ENCODE measurements around the gene CHD5. TPM values are rescaled to one million over a fixed set of nuclear protein-coding genes. Genes with fewer than 3 reads are reported as not detected.

The CHD5 gene
- total RNA-seq, 1 donor from 2014 or later, result 0.78 TPM

DNA sequence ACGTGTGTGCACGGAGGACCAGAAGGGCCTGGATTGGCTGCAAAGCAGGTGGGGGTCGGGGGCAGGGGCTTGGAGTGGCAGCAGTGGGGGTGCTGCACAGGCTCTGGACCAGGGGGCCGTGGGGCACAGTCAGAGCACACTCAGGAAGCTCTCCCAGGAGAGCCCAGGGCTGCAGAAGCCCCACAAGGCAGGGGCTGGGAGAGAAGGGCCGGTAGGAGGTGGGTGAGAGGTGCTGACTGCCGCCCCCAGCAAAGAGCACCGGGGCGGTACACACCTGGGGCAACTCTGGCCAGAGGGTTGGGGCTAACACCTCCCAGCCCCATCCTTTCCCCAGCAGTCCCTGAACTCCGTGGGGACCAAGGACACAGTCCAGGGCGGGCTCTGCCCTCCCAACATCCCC lies 13.9 kb downstream of the CHD5 start:
- H3K4me1 Mint-ChIP-seq (ENCODE audit: low read depth), result no peaks in the 10 kb centered on the region
- no peaks in the 10 kb centered on the region for H3K9me3 Mint-ChIP-seq
- no peak overlapping the region for H3K4me3 Mint-ChIP-seq (ENCODE audit: low read depth)
- DNase-seq (ENCODE audit: low spot score), result no peak
- H3K27ac Mint-ChIP-seq, result no peak overlapping the region
- H3K36me3 Mint-ChIP-seq (ENCODE audit: low read depth), result no peaks in the 10 kb centered on the region
- H3K27me3 Mint-ChIP-seq (ENCODE audit: low read depth), result no peaks in the 10 kb centered on the region
- intact Hi-C loops (cut with micrococcal nuclease), result no loop called here

DNA sequence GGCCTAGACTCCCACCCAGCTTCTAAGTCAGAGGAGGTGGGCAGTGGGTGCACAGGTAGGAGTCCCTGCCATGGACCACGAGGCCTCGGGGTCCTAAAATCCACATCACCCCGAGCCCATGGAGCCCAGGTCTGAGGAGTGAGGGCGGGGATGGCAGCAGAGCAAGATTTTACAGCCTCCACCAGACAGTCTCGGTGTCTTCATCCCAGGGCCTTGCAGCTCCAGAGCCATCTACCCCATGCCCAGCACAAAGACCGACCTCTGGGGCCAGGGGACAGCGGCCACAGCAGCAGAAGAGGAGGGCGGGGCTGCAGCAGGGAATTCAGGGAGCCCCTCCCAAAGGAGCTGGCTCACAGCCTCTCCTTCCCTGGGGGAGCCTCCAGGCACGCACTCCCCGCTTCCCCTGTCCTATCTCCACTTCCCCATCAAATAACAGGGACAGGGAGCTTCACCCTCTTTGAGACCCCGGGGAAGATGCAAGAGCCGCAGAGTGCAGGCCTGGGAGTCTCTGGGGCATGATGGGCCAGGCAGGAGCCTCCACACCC lies 14.6 kb downstream of the CHD5 start:
- Mint-ChIP-seq H3K4me1 (ENCODE audit: low read depth) (no peaks in the 10 kb centered on the region), H3K27me3 (ENCODE audit: low read depth) (no peaks in the 10 kb centered on the region), H3K27ac (no peak overlapping the region), H3K9me3 (no peaks in the 10 kb centered on the region), H3K36me3 (ENCODE audit: low read depth) (no peaks in the 10 kb centered on the region), H3K4me3 (ENCODE audit: low read depth) (no peak overlapping the region)
- intact Hi-C loops (cut with micrococcal nuclease), result no loop called here
- DNase-seq (ENCODE audit: low spot score), result no peak

DNA sequence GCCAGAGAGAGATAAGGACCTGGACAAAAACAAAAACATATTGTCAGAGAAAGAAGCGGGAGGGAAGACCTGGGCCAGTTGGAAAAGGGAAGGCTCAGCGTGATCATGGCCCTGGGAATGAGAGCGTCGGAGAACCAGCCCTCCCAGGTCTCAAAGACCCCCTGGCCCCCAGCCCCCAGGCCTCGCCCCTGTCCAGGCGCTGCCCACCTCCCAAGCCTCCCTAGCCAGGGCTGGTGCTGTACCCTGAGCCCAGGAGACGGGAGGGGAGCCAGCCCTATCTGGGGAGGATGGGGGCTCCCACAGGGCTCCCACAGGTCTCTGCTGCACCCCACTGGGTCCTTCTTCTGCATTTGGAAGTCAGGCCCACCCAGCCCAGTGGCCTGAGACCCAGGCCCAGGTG lies 15.1 kb downstream of the CHD5 start:
- Mint-ChIP-seq H3K27me3 (ENCODE audit: low read depth) (no peaks in the 10 kb centered on the region), H3K4me1 (ENCODE audit: low read depth) (no peaks in the 10 kb centered on the region), H3K27ac (no peak overlapping the region), H3K4me3 (ENCODE audit: low read depth) (no peak overlapping the region), H3K36me3 (ENCODE audit: low read depth) (no peaks in the 10 kb centered on the region), H3K9me3 (no peaks in the 10 kb centered on the region)
- intact Hi-C loops (cut with micrococcal nuclease), result no loop called here
- DNase-seq (ENCODE audit: low spot score), result no peak

DNA sequence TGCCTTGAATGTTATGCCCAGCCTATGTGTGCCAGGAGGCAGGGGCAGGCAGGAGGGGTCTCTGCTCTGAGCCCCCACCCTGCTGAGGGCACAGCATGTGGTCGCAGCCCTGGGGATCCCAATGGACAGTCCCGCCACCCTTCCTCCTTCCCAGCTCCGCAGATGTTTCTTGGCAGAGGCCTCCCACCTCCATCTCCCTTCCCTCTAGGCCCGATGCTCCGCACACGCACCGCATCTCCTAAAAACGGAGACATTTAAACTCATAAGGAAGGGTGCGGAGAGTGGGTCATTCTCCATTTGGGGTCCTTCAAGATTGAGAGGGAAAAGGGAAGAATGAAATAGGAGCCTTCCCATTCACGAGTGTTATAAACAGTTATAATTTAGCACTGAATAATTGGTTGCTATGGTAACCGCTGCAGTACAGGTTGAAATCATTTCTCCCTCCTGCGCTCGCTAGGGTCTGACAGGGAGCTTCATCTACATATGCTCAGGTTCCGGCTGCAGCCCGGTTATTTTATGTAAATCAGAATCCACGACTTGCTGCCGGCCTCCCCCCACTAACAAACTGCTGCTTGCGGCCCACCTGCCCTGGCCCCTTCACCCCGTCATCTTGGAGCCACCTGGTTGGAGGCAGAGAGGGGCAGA lies 16.0 kb downstream of the CHD5 start:
- DNase-seq (ENCODE audit: low spot score), result no peak
- intact Hi-C loops (cut with micrococcal nuclease), result no loop called here
- Mint-ChIP-seq H3K27me3 (ENCODE audit: low read depth) (peaks cover 3% of the 10 kb centered on the region), H3K4me3 (ENCODE audit: low read depth) (no peak overlapping the region), H3K4me1 (ENCODE audit: low read depth) (no peaks in the 10 kb centered on the region), H3K9me3 (no peaks in the 10 kb centered on the region), H3K27ac (no peak overlapping the region), H3K36me3 (ENCODE audit: low read depth) (no peaks in the 10 kb centered on the region)

DNA sequence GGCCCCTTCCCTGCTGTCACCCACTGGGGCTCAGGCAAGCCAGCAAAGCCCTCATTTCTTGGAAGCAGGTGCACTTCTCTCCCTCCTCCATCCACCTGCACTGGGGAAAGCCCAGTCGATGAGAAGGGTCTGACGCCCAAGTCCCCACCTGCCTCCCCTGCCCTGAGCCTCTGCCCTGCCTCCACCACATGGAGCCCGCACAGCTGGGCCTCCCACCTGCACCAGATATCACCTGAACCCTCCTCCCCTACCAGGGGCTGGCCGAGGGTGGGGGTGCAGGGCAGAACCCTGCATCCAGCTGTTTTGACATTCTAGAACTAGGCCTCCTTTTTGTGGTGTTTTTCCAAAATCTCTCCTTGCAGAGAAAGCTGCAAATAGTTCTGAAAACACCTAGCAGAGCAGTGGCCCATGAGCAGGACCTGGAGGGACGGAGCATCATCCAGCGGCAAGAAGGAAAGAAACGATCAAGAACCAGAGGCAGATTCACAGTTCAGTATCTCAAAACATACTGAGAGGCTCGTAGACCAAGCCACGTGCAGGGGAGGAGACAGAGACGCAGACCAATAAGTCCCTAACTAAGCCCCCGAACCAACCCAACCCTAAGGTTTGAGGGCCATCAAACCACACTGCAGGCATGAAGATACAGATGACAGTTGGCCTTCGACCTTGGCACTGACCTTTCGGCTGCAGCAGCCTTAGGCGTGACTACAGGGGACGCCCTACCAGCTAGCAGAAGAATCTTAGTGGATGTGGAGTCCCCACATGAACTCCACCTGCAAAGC lies 16.7 kb downstream of the CHD5 start:
- DNase-seq (ENCODE audit: low spot score), result no peak
- Mint-ChIP-seq H3K27ac (no peak overlapping the region), H3K4me1 (ENCODE audit: low read depth) (no peaks in the 10 kb centered on the region), H3K4me3 (ENCODE audit: low read depth) (no peak overlapping the region), H3K36me3 (ENCODE audit: low read depth) (no peaks in the 10 kb centered on the region), H3K27me3 (ENCODE audit: low read depth) (peaks cover 3% of the 10 kb centered on the region), H3K9me3 (no peaks in the 10 kb centered on the region)
- intact Hi-C loops (cut with micrococcal nuclease), result no loop called here

DNA sequence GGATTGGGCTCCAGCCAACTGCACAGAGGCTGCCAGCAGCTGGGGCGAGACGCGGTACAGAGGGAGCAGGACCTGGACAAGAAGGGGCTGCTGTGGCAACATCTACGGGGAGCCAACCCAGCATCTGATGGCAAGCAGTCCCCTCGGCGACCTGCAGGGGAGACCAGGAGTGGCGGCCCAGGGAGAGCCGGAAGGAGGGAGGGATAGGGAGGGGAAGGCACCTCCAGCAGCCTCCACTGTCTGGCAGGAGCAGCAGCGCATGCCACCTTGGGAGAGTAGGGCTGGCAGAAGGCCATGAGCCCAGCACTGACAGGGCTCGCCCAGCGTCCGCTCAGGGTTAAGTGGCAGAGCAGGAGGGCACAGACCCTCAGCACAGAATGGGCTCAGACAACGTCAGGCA lies 17.3 kb downstream of the CHD5 start:
- DNase-seq (ENCODE audit: low spot score), result no peak
- Mint-ChIP-seq H3K36me3 (ENCODE audit: low read depth) (no peaks in the 10 kb centered on the region), H3K4me3 (ENCODE audit: low read depth) (no peak overlapping the region), H3K9me3 (no peaks in the 10 kb centered on the region), H3K27me3 (ENCODE audit: low read depth) (peaks cover 4% of the 10 kb centered on the region), H3K4me1 (ENCODE audit: low read depth) (peaks cover 5% of the 10 kb centered on the region), H3K27ac (no peak overlapping the region)
- intact Hi-C loops (cut with micrococcal nuclease), result no loop called here

DNA sequence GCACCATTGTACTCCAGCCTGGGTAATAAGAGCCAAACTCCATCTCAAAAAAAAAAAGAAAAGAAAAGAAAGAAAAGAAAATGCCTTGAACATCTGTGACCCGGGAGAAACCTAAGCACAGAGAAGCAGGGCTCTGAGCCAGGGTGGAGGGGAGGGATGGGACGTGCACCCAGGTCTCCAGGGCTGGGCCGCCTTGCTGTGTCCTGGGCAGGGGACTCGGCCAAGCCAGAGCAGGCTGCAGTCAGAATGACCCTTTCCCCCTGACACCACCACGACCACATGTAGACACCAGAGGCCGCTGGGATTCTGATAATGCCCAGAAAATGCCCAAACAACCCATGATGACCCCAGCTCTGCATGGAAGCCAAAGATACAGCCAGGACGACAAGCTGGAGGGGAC lies 17.8 kb downstream of the CHD5 start:
- peaks cover 9% of the 10 kb centered on the region for H3K4me1 Mint-ChIP-seq (ENCODE audit: low read depth)
- peaks cover 6% of the 10 kb centered on the region for H3K27me3 Mint-ChIP-seq (ENCODE audit: low read depth)
- H3K9me3 Mint-ChIP-seq, result no peaks in the 10 kb centered on the region
- no peak overlapping the region for H3K4me3 Mint-ChIP-seq (ENCODE audit: low read depth)
- H3K36me3 Mint-ChIP-seq (ENCODE audit: low read depth), result no peaks in the 10 kb centered on the region
- intact Hi-C loops (cut with micrococcal nuclease), result no loop called here
- no peak overlapping the region for H3K27ac Mint-ChIP-seq
- no peak for DNase-seq (ENCODE audit: low spot score)

DNA sequence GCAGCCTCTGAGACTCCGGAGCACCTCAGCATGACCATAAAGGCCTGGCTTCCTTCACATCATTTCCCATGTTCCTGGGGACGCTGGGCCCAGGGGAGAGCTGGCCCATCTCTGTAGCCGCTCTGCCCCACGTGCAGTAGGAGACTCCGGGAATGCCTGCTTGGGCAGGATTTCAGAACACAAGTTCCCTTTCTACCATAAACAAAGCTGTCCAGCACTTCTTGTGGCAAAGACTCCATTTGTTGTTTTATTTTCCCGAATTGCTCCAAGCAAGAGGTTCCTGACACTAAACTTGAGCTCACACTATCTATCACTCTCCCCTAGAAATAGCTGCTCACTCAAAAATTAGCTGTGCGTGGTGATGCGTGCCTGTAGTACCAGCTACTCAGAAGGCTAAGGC lies 21.9 kb downstream of the CHD5 start:
- no peak overlapping the region for H3K4me3 Mint-ChIP-seq (ENCODE audit: low read depth)
- no peak for DNase-seq (ENCODE audit: low spot score)
- intact Hi-C loops (cut with micrococcal nuclease), result no loop called here
- H3K4me1 Mint-ChIP-seq (ENCODE audit: low read depth), result peaks cover 12% of the 10 kb centered on the region
- H3K27me3 Mint-ChIP-seq (ENCODE audit: low read depth), result peaks cover 6% of the 10 kb centered on the region
- peak overlapping the region; percentile 12 for H3K27ac Mint-ChIP-seq
- H3K36me3 Mint-ChIP-seq (ENCODE audit: low read depth), result no peaks in the 10 kb centered on the region
- H3K9me3 Mint-ChIP-seq, result no peaks in the 10 kb centered on the region

DNA sequence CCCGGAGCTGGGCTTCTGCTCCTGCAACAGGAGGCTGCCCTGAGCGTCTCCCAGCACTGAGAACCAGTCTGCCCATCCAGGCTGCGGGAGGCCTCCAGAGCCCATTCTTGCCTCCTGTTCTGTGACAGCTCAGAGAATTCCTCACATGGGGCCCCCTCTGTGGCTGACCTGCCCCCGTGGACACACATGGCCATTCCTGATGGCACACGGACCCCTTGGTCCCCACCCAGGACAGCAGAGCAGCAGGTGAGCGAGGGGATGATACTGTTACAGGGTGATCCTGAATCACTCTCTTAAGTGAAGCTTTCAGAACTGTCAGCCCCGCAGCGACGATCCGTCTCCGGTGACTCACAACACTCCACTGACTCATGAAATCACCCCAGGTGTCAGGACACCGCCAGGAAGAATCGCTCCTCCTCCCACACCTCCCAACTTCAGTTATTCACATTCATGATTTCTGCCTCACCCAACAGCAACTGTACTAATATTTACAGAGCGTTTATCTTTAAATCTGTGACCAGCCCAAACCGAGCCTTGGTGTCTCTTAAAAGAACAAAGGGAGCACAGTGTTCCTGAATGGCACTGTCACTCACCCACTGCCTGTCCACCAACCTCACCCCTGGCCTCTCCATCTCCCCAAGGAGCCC lies 22.5 kb downstream of the CHD5 start:
- Mint-ChIP-seq H3K27ac (peak overlapping the region; percentile 12), H3K27me3 (ENCODE audit: low read depth) (peaks cover 6% of the 10 kb centered on the region), H3K4me3 (ENCODE audit: low read depth) (no peak overlapping the region), H3K9me3 (no peaks in the 10 kb centered on the region), H3K4me1 (ENCODE audit: low read depth) (peaks cover 12% of the 10 kb centered on the region), H3K36me3 (ENCODE audit: low read depth) (no peaks in the 10 kb centered on the region)
- intact Hi-C loops (cut with micrococcal nuclease), result no loop called here
- no peak for DNase-seq (ENCODE audit: low spot score)

DNA sequence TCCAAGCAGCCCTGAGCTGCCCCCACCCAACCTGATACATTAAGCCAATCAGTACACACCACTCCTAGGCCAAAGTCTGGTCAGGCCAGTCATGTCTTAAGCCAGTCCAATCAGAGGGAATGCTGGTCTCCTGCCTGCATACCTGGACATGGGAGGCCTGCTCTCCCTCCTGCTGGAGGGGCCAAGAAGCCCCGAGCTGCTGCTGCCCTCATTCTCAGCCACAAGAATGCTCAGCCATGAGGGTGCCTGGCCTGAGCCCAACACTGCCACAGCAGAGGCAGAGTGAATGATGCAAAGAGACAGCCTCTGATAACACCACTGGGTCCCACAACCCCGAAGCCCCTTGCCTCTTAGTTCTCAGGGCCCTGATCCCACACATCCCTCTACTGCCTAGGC lies 23.0 kb downstream of the CHD5 start:
- Mint-ChIP-seq H3K36me3 (ENCODE audit: low read depth) (no peaks in the 10 kb centered on the region), H3K4me1 (ENCODE audit: low read depth) (peaks cover 12% of the 10 kb centered on the region), H3K27me3 (ENCODE audit: low read depth) (peaks cover 6% of the 10 kb centered on the region), H3K27ac (no peak overlapping the region), H3K9me3 (no peaks in the 10 kb centered on the region), H3K4me3 (ENCODE audit: low read depth) (no peak overlapping the region)
- DNase-seq (ENCODE audit: low spot score), result no peak
- intact Hi-C loops (cut with micrococcal nuclease), result no loop called here

DNA sequence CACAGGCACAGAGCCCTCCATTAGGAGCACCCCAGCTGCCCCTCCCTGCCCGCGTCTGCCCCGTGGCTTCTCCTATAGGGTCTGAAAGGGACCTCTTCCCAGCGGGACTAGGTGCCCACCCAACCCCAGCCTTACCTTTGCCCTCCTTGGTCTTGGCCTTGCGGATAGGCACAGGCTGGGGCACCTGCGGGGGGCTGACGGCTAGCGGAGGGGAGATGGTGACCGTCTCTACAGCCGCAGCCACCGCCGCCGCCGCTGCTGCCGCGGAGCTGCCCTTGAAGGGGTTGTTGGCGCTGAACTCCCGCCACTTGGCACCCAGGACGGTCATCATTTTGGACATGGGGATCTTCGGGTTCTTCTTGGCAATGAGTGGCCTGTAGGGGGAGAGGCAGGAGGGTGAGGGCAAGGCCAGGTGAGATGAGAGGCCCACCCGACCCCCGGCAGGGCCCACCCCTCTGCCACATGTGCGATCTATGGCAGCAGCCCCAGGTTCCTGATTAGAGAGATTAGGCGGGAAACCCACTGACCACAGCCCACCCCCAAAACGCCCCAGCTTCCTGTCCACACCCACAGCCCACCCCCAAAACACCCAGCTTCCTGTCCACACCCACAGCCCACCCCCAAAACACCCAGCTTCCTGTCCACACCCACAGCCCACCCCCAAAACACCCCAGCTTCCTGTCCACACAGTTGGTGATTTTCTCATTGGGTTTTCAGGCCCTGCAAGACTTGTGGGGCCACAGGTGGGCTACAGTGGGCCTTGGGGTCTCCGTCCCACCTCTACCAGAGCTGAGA lies 25.4 kb downstream of the CHD5 start:
- DNase-seq (ENCODE audit: low spot score), result no peak
- no peaks in the 10 kb centered on the region for H3K36me3 Mint-ChIP-seq (ENCODE audit: low read depth)
- H3K4me1 Mint-ChIP-seq (ENCODE audit: low read depth), result peaks cover 12% of the 10 kb centered on the region
- H3K27ac Mint-ChIP-seq, result no peak overlapping the region
- no peaks in the 10 kb centered on the region for H3K9me3 Mint-ChIP-seq
- intact Hi-C loops (cut with micrococcal nuclease), result no loop called here
- H3K27me3 Mint-ChIP-seq (ENCODE audit: low read depth), result peaks cover 4% of the 10 kb centered on the region
- H3K4me3 Mint-ChIP-seq (ENCODE audit: low read depth), result no peak overlapping the region

DNA sequence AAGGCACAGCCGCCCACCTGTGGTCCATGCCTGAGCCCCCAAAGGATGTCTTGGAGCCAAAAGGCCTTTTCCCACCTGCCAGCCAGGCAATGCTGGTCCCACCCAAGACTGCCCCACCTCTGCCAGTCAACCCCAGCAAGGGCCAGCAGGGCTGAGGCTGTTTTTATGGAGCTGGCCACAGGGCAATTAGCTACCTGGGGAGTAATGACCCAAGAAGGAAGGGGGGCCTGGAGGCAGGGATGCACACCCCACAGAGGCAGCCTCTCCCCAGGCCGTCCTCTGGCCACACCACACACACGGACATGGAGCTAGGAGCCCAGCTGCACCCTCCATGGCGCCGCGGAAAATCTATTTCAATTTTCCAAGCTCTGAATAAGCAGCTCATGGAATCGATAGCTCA lies 27.2 kb downstream of the CHD5 start:
- Mint-ChIP-seq H3K36me3 (ENCODE audit: low read depth) (no peaks in the 10 kb centered on the region), H3K9me3 (no peaks in the 10 kb centered on the region), H3K27ac (no peak overlapping the region), H3K4me3 (ENCODE audit: low read depth) (no peak overlapping the region), H3K27me3 (ENCODE audit: low read depth) (peaks cover 4% of the 10 kb centered on the region), H3K4me1 (ENCODE audit: low read depth) (peaks cover 12% of the 10 kb centered on the region)
- DNase-seq (ENCODE audit: low spot score), result no peak
- intact Hi-C loops (cut with micrococcal nuclease), result no loop called here

All from activated T-helper 2 cell treated with anti-CD3 and anti-CD28 coated beads, Interferon-gamma antibody, Interleukin-2, Interleukin-4, amounts not matched to agents 10 μg/mL and 5 μg/mL and 100 μg/mL, durations not matched to agents 14 hours and 24 hours and 36 hours (primary cell).